Esophagus (tissue), 2 donors: ENCODE data around the gene MACROD2. TPM values are rescaled to one million over a fixed set of nuclear protein-coding genes. Genes with fewer than 3 reads are reported as not detected.

Experiments used
- H3K27ac ChIP-seq, 2 donors: one replicate each; pipeline ENCODE4 v1.5.1; 2013; ENCODE audit warnings: low read depth in 2 of 2, mild to moderate bottlenecking in 2 of 2, inconsistent platforms in 1 of 2, low read length in 1 of 2, moderate library complexity in 1 of 2
- H3K27me3 ChIP-seq, 2 donors: one replicate each; pipeline ENCODE4 v1.6.1; 2013; ENCODE audit warnings: low read length in 2 of 2, control low read depth in 1 of 2, mild to moderate bottlenecking in 1 of 2; ENCODE audit not compliant: insufficient read depth in 2 of 2, control insufficient read depth in 1 of 2
- H3K36me3 ChIP-seq, 2 donors: one replicate each; pipeline ENCODE4 v1.6.1; 2013; ENCODE audit warnings: low read length in 1 of 2; ENCODE audit not compliant: control insufficient read depth in 2 of 2, insufficient read depth in 2 of 2
- H3K4me1 ChIP-seq, 2 donors: one replicate each; pipeline ENCODE4 v1.6.1; 2013; ENCODE audit warnings: low read length in 1 of 2; ENCODE audit not compliant: control insufficient read depth in 2 of 2, insufficient read depth in 2 of 2
- H3K4me3 ChIP-seq, 2 donors: one replicate each; pipeline ENCODE4 v1.5.1; 2013; ENCODE audit warnings: low read length in 2 of 2, mild to moderate bottlenecking in 2 of 2, low read depth in 1 of 2, moderate library complexity in 1 of 2
- H3K9me3 ChIP-seq, 2 donors: one replicate each; pipeline ENCODE4 v1.6.1; 2013; ENCODE audit warnings: mild to moderate bottlenecking in 2 of 2, low read depth in 1 of 2, low read length in 1 of 2, moderate library complexity in 1 of 2; ENCODE audit not compliant: control insufficient read depth in 2 of 2, insufficient read depth in 1 of 2
- WGBS, 2 donors: extraction: QIAGEN DNeasy Blood & Tissue Kit; methylation state at CpG; one replicate each; pipeline ENCODE4 v1.1.7; 2013; 5-methylcytosine and 5-hydroxymethylcytosine counted together
- polyA plus RNA-seq, 2 donors: library from polyadenylated mRNA; stranded (reverse); fragments of 200-250 nt; gene quantifications; one replicate each; pipeline ENCODE4 v1.2.3, GENCODE V29; 2013
- donor health status: healthy with polysubstance abuse.
- donor health status: Bipolar disorder and iron deficiency.

The MACROD2 gene
- polyA plus RNA-seq, 2 donors, result 0.64 to 1.9 TPM

DNA sequence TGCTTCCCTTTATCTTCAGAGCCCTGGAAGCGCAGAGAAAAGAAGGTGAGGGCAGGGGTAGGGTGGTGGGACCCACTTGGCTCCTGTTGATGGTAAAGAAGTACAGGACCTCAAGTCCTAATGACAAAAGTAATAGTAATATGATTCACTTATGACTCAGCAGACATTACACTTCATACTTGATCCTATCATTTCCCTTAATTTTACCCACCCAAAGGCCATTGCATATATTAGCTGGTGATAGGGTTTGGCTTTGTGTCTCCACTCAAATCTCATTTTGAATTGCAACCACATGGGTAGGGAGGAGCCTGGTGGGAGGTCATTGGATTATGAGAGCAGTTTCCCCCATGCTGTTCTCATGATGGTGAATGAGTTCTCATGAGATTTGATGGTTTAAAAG lies 1697.3 kb downstream of the MACROD2 start:
- H3K27ac ChIP-seq, result no peak overlapping the region
- WGBS, 2 donors, result 88 to 95% methylated on average over 1 of the region's 1 CpG

DNA sequence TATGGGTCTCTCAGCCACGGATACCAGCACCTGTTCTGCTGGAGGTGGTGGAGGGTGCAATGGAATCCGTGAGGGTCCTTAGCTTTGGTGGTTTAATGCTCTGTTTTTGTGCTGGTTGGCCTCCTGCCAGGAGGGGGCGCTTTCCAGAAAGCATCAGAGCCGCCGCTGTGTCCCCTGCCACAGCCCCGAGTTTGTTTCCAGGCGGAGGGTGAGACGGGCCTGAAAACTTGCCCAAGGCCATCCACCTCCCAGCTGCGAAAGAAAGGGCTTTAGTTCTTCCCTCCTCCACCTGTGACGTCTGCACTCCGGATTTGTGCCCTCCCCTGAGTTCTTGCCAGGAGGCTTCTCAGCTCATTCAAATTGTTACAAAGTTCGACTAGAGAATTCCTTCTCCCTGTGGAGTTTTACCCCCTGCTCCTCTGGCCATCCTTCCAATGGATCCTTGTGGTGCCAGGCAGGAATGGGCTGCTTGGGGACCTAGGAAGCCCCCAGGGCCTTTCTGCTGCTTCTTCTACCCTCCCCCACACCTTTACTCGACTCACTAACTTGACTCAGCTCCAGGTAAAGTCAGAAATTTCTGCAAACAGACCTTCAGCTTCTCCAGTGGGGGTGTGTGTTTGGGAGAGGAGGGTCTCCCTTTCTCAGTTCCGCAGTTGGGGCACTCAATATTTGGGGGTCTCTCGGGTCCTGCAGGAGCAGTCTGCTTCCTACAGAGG lies 1704.3 kb downstream of the MACROD2 start:
- Histone ChIP-seq H3K27me3 (no peaks in the 10 kb centered on the region), H3K4me1 (no peaks in the 10 kb centered on the region), H3K27ac (no peak overlapping the region), H3K36me3 (no peaks in the 10 kb centered on the region), H3K9me3 (no peaks in the 10 kb centered on the region), H3K4me3 (peak overlapping the region; percentile 6 to 19)
- WGBS, 2 donors, result 54 to 67% methylated on average over 15 of the region's 15 CpGs

More for the DNA sequence above, 1697.3 kb downstream of the MACROD2 start:
- Histone ChIP-seq H3K27me3 (no peaks in the 10 kb centered on the region), H3K4me1 (no peaks in the 10 kb centered on the region), H3K9me3 (no peaks in the 10 kb centered on the region), H3K4me3 (no peak overlapping the region), H3K36me3 (no peaks in the 10 kb centered on the region)

DNA sequence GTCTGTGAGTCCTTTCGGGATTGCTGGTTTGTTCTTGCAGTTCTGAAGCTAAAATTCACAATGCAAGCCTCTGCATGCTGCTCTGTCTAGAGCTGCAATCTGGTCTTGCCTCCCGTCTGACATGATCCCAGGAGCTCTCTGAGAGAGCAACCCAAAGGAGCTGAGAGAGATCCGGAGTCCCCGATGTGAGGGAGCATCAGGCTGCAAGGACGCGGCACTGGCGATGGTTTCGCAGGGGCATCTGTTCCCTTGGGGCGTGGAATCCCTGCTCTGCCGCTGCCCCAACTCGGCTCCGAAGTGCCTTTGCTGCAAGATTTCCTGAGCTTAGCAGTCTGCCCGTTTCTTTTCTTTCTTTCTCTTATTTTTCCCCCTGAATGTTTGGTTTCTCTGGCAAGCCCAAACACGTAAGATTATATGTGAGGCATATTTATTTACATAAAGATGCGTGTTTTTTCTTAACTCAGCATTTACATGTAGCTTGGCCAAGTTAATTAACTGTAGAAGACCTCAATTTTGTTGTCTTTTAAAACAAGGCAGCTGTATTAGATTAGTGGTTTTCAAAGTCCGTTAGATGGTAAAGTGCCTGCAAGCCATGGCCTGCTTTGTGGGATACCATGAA lies 1704.9 kb downstream of the MACROD2 start:
- Histone ChIP-seq H3K36me3 (no peaks in the 10 kb centered on the region), H3K9me3 (no peaks in the 10 kb centered on the region), H3K4me3 (peak overlapping the region; percentile 6 to 19), H3K4me1 (no peaks in the 10 kb centered on the region), H3K27me3 (no peaks in the 10 kb centered on the region), H3K27ac (no peak overlapping the region)
- 38 to 62% methylated on average over 16 of the region's 16 CpGs for WGBS, 2 donors

DNA sequence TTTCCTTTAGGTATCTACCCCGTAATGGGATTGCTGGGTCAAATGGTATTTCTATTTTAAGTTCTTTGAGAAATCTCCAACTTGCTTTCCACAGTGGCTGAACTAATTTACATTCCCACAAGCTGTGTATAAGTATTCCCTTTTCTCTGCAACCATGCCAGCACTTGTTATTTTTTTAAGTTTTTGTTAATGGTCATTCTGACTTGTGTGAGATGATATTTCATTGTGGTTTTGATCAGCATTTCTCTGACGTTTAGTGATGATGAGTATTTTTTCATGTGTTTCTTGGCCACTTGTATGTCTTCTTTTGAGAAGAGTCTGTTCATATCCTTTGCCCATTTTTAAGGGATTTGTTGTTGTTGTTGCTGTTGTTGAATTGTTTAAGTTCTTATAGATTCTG lies 1706.8 kb downstream of the MACROD2 start:
- 68 to 74% methylated on average over 2 of the region's 2 CpGs for WGBS, 2 donors
- H3K27me3 ChIP-seq, result no peaks in the 10 kb centered on the region
- no peak overlapping the region for H3K4me3 ChIP-seq
- H3K9me3 ChIP-seq, result no peaks in the 10 kb centered on the region
- no peaks in the 10 kb centered on the region for H3K4me1 ChIP-seq
- H3K36me3 ChIP-seq, result no peaks in the 10 kb centered on the region
- no peak overlapping the region for H3K27ac ChIP-seq

DNA sequence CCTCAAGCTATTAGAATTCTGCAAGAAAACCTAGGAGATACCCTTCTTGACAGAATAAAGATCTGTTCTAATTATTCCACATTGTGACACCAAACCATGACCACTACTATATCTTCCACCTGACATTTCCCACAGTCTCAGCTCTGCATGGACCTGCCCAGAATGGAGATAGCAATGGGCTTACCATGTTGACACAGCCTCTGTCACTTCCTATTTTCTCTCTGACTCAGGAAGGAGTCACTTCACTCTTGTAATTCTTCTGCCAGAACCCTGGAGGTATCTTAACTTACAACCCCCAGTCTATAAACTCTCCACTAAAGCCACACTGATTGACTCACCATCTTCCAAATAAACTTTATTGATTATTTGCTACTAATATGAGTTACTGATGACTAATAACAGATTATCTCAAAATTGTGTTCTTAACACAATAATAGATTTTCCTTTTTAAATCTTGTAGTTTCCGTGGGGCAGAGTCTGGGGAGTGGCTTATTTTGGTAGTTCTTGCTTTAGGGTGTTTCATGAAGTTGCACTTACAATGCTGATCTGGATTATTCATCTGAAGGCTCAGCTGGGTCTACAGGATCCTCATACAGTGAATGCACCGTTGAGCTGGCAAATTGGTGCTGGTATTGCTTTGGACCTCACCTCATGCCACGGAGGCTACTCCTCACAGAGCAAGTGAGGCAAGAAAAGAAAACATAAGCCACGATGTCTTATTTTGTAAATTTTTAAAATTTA lies 1708.0 kb downstream of the MACROD2 start:
- WGBS, 2 donors, result 66 to 75% methylated on average over 4 of the region's 4 CpGs
- Histone ChIP-seq H3K36me3 (no peaks in the 10 kb centered on the region), H3K9me3 (no peaks in the 10 kb centered on the region), H3K27ac (no peak overlapping the region), H3K4me1 (no peaks in the 10 kb centered on the region), H3K27me3 (no peaks in the 10 kb centered on the region), H3K4me3 (no peak overlapping the region)

DNA sequence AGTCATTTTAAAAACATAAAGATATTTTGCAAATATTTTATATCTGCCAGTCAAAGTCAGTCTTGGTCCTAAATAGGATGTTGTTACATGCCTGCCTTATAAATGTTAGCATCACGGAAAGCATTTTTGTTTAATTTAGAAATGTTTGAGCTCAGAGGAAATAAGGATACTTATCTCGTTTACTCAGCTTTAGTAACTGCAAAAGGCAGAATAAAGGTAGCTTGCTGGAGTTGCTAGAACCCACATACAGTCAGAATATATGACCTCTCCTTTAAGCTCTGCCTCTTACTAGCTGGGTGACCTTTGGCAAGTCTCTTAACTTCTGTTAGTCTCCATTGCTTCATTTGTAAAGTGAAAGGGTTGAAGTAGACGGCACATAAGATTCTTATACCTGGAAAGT lies 1710.7 kb downstream of the MACROD2 start:
- 71 to 72% methylated on average over 3 of the region's 3 CpGs for WGBS, 2 donors
- Histone ChIP-seq H3K9me3 (no peaks in the 10 kb centered on the region), H3K36me3 (no peaks in the 10 kb centered on the region), H3K4me3 (no peak overlapping the region), H3K27me3 (no peaks in the 10 kb centered on the region), H3K27ac (no peak overlapping the region), H3K4me1 (no peaks in the 10 kb centered on the region)

DNA sequence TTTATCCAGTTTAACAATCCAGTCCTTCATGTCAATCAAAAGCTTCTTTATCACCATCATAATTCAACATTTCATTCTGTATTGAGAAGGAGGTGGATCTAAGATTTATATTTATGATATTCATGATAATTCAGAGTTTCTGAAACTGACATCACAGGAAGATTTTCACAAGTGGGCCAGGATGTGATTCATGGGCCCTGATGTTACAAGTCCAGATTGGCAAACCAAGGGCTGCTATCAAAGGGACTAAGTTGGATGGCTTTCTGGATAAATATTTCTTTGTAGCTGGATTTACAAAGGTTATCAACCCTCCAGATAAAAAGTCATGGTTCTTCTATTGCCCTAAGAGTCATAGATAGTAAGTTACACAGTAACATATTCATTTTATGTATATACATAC lies 1711.4 kb downstream of the MACROD2 start:
- Histone ChIP-seq H3K4me3 (no peak overlapping the region), H3K4me1 (no peaks in the 10 kb centered on the region), H3K9me3 (no peaks in the 10 kb centered on the region), H3K27me3 (no peaks in the 10 kb centered on the region), H3K27ac (no peak overlapping the region), H3K36me3 (no peaks in the 10 kb centered on the region)

DNA sequence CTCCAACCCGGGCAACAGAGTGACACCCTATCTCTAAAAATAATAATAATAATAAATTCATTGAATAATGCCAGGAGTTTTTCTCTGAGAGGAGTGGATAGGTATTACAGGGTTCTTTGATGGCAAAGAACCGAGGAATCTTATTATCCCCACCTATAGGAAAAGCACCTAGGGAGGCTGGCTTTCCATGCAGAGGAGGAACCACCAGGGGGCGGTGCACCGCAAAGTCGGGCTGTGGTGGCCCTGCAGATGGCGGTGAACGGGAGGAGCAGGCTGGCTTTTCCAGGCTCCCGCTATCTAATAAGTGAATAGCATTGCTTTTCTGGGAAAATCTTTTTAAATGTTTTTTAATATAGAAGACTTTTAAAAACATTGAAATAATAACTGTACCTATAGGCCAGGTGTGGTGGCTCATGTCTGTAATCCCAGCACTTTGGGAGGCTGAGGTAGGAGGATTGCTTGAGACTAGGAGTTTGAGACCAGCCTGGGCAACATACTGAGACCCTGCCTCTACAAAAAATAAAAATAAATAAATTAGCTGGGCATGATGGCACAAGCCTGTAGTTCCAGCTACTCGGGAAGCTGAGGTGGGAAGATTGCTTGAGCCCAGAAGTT lies 1713.8 kb downstream of the MACROD2 start:
- H3K4me1 ChIP-seq, result no peaks in the 10 kb centered on the region
- no peaks in the 10 kb centered on the region for H3K36me3 ChIP-seq
- H3K27ac ChIP-seq, result no peak overlapping the region
- H3K4me3 ChIP-seq, result no peak overlapping the region
- H3K9me3 ChIP-seq, result no peaks in the 10 kb centered on the region
- 69% methylated on average over 9 of the region's 9 CpGs for WGBS, 2 donors
- H3K27me3 ChIP-seq, result no peaks in the 10 kb centered on the region

DNA sequence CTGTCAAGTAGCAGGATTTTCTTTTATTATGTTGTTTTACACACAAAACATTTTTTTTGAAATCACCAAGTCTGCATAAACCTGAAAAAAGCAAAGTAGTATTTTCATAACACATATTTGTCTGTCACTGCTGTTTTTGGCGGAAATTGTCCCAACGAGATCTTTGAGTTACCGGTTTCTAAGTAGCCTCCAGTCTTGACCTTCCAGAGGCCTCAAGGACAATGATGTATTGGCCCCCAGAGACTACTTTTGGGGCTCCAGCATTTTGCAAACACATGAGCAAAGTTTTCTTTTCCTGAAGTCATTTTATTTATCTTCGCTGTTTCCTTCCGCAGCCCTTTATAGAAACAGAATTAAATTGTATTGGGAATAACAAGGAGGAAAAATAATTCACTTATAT lies 1715.3 kb downstream of the MACROD2 start:
- Histone ChIP-seq H3K36me3 (no peaks in the 10 kb centered on the region), H3K4me1 (no peaks in the 10 kb centered on the region), H3K27ac (no peak overlapping the region), H3K9me3 (no peaks in the 10 kb centered on the region), H3K27me3 (no peaks in the 10 kb centered on the region), H3K4me3 (no peak overlapping the region)
- 77 to 79% methylated on average over 5 of the region's 5 CpGs for WGBS, 2 donors
